T-cell (primary cell): ENCODE data around the gene ATP2A1. TPM values are rescaled to one million over a fixed set of nuclear protein-coding genes. Genes with fewer than 3 reads are reported as not detected.

ENCODE experiments used
- ATAC-seq, 4 experiments: fragments of 200-7000 bp in 3 of 4; fragments of 150-1000 bp in 1 of 4; cut with Tn5 transposase; replicated peaks in 1 of 4; 1 replicate in 3 of 4; 2 replicates in 1 of 4; pipeline ENCODE4 v1.10.0; 2021; ENCODE audit warnings: moderate library complexity in 3 of 4, mild to moderate bottlenecking in 2 of 4, moderate number of reproducible peaks in 1 of 4
- CTCF ChIA-PET, 2 donors: fragments of 300-600 bp; sonication (Branson Sonifier 250); formaldehyde crosslinking; loops; one replicate each; lab custom pipeline; 2022; ENCODE audit warnings: antibody characterized with exemption in 2 of 2; lab: Charles Lee
- POLR2A ChIA-PET, 2 donors: fragments of 300-600 bp; sonication (Branson Sonifier 250); formaldehyde crosslinking; loops; one replicate each; lab custom pipeline; 2022; ENCODE audit warnings: antibody characterized with exemption in 2 of 2; lab: Charles Lee
- DNase-seq, 35 experiments: peaks; one replicate each; pipeline versions ENCODE4 v3.0.0 to v3.0.0-alpha.2; 2013 to 2023
- H3K27ac ChIP-seq: one replicate; pipeline ENCODE4 v1.5.1; 2013; ENCODE audit warnings: low read length
- H3K27me3 ChIP-seq, 2 experiments: replicated peaks in 1 of 2; 1 replicate in 1 of 2; 2 replicates in 1 of 2; pipeline versions ENCODE4 v1.6.1 to v1.7.0; 2013; ENCODE audit warnings: low read length in 1 of 2, mixed read lengths in 1 of 2; ENCODE audit not compliant: control insufficient read depth in 2 of 2, insufficient read depth in 2 of 2; ENCODE audit errors: extremely low read depth in 1 of 2
- H3K36me3 ChIP-seq, 2 donors: 1 replicate in 1 of 2; 2 replicates in 1 of 2; pipeline versions ENCODE4 v1.6.1 to v1.7.0; 2013; ENCODE audit warnings: low read length in 1 of 2; ENCODE audit not compliant: control insufficient read depth in 2 of 2, insufficient read depth in 1 of 2; ENCODE audit errors: extremely low read depth in 1 of 2
- H3K4me1 ChIP-seq, 2 experiments: 1 replicate in 1 of 2; 2 replicates in 1 of 2; pipeline versions ENCODE4 v1.6.1 to v1.7.0; 2013; ENCODE audit warnings: low read length in 2 of 2, mixed read lengths in 1 of 2; ENCODE audit not compliant: insufficient read depth in 2 of 2, control insufficient read depth in 1 of 2; ENCODE audit errors: extremely low read depth in 1 of 2
- H3K4me3 ChIP-seq, 2 donors: 1 replicate in 1 of 2; 2 replicates in 1 of 2; pipeline versions ENCODE4 v1.5.1 to v1.7.0; 2013; ENCODE audit warnings: mild to moderate bottlenecking in 2 of 2, low read length in 1 of 2, moderate library complexity in 1 of 2; ENCODE audit not compliant: control insufficient read depth in 1 of 2; ENCODE audit errors: extremely low read depth in 1 of 2
- H3K9me3 ChIP-seq: 2 replicates; pipeline ENCODE4 v1.7.0; 2013
- H3K27ac Mint-ChIP-seq, 2 donors: one replicate each; pipeline ENCODE4 v1.8.0; 2020 to 2021; ENCODE audit warnings: mild to moderate bottlenecking in 2 of 2, mixed read lengths in 2 of 2
- H3K27me3 Mint-ChIP-seq, 2 donors: one replicate each; pipeline ENCODE4 v1.8.0; 2021 to 2022; ENCODE audit warnings: mixed read lengths in 2 of 2
- H3K36me3 Mint-ChIP-seq: one replicate; pipeline ENCODE4 v1.8.0; 2021; ENCODE audit warnings: mixed read lengths
- H3K4me1 Mint-ChIP-seq, 3 donors: one replicate each; pipeline ENCODE4 v1.8.0; 2020 to 2022; ENCODE audit warnings: mixed read lengths in 3 of 3, mild to moderate bottlenecking in 1 of 3
- H3K4me3 Mint-ChIP-seq, 3 donors: one replicate each; pipeline ENCODE4 v1.8.0; 2020 to 2022; ENCODE audit warnings: mild to moderate bottlenecking in 3 of 3, mixed read lengths in 3 of 3, moderate library complexity in 3 of 3
- H3K9me3 Mint-ChIP-seq, 3 donors: one replicate each; pipeline ENCODE4 v1.8.0; 2020 to 2022; ENCODE audit warnings: mixed read lengths in 3 of 3
- WGBS: methylation state at CpG from one replicate; pipeline ENCODE4 v1.1.5; 2013; ENCODE audit warnings: missing lambda C conversion rate; ENCODE audit not compliant: insufficient coverage; 5-methylcytosine and 5-hydroxymethylcytosine counted together
- total RNA-seq, 35 experiments: library from RNA in 6 of 35; stranded (reverse) in 6 of 35; fragments of 120-200 nt in 1 of 35; gene quantifications; one replicate each; pipeline versions ENCODE4 v1.2.1 to v1.2.4 and lab custom pipeline; 2013 to 2026

The ATP2A1 gene
- total RNA-seq, 5 donors from 2014 or later (not counting 1 experiment from before 2014, with no cell fraction given): 0.82 to 1.6 (median 0.95) TPM

DNA sequence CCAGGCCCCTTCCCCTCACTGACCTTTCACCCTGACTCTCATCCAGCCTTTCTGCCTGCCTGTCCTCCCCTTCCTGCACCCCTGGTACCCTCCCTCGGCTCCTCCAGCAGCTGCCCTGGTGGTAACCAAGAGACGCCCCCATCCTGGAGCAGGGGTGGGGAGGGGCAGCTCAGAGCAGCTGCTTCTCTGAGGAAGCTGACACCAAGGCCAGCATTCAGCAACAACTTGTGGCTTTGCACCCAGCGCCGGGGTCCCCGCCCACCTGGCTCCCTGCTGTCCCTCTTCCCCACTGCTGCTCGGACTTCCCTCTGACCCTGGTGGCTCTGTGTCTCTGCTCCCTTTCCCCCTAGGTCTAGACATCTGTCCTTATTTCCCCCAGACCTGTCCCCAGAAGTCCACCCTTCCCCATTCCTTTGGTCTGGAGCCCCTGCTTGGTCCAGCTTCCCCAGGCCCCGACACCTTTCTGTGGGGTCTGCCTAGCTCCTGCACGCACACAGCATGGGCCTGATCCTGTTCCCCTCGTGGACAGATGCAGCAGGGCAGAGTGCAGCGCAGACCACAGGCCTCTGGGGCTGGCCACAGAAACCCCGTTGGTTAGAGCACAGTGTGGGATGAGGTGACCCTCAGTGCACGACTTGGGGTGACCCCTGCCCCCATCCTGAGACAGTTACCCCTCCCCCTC lies 1.2 kb upstream of the ATP2A1 start:
- H3K4me3 Mint-ChIP-seq: no peak overlapping the region
- H3K9me3 Mint-ChIP-seq: no peaks in the 10 kb centered on the region
- POLR2A ChIA-PET: no interaction called here

GRCh38 chr16:28877655-28878000 lies 660 bp upstream of the ATP2A1 start:
- no peak overlapping the region for H3K4me3 ChIP-seq
- H3K4me1 ChIP-seq: peaks cover 2 to 20% of the 10 kb centered on the region in 2 experiments
- DNase-seq (no peak), ATAC-seq (no peak)
- H3K4me1 Mint-ChIP-seq: peaks cover 5 to 16% (median 6%) of the 10 kb centered on the region in 3 donors
- H3K9me3 Mint-ChIP-seq: no peaks in the 10 kb centered on the region
- peaks cover 7% of the 10 kb centered on the region in 2 donors for H3K27me3 Mint-ChIP-seq
- H3K27ac Mint-ChIP-seq: no peak overlapping the region
- WGBS: 80% methylated on average over 1 of the region's 2 CpGs
- POLR2A ChIA-PET: no interaction called here
- H3K9me3 ChIP-seq: no peaks in the 10 kb centered on the region
- H3K36me3 Mint-ChIP-seq: no peaks in the 10 kb centered on the region
- CTCF ChIA-PET: no interaction called here
- H3K27ac ChIP-seq: no peak overlapping the region
- peaks cover 4 to 14% of the 10 kb centered on the region in 2 donors for H3K36me3 ChIP-seq
- H3K4me3 Mint-ChIP-seq: peak overlapping the region in 1 of 3 donors; percentile 49
- peaks cover 0 to 16% of the 10 kb centered on the region in 2 experiments for H3K27me3 ChIP-seq

More for the DNA sequence above, 1.2 kb upstream of the ATP2A1 start:
- Histone ChIP-seq H3K4me3 (no peak overlapping the region), H3K36me3 (peaks cover 4 to 17% of the 10 kb centered on the region in 2 donors), H3K27me3 (peaks cover 0 to 16% of the 10 kb centered on the region in 2 experiments), H3K9me3 (no peaks in the 10 kb centered on the region), H3K27ac (no peak overlapping the region), H3K4me1 (peaks cover 2 to 20% of the 10 kb centered on the region in 2 experiments)
- no peak overlapping the region for H3K27ac Mint-ChIP-seq
- ATAC-seq (no peak), DNase-seq (no peak)
- CTCF ChIA-PET: no interaction called here
- peaks cover 5 to 16% (median 6%) of the 10 kb centered on the region in 3 donors for H3K4me1 Mint-ChIP-seq
- 41% methylated on average over 7 of the region's 12 CpGs for WGBS
- H3K36me3 Mint-ChIP-seq: no peaks in the 10 kb centered on the region
- peaks cover 5 to 7% of the 10 kb centered on the region in 2 donors for H3K27me3 Mint-ChIP-seq

DNA sequence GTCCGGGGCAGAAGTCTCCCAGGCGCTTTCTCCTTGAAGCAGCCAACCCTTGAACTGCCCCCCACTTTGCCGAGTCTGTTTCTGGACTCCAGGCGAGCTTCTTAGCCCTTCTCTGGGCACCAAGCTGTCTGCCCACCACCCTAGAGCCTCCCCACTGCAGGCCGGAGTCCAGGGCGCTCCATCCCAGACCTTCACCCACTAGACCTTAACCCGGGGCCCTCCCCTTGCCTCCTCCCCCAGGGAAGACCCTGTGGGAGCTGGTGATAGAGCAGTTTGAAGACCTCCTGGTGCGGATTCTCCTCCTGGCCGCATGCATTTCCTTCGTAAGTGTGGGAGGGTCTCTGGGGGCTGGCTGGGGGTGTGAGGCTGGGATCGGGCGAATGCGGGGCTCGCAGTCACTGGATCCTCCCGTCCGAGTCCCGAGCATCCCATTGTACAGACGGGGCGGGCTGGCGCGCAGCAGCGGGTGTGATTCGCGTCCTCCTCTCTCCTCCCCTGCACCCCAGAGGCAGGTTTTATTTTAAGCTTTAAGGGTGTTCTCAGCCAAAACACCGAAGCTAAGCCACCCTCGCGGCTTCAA lies 1.1 kb downstream of the ATP2A1 start:
- DNase-seq (no peak), ATAC-seq (peak; percentile 43 to 51 (median 48))
- POLR2A ChIA-PET: interaction anchor here (0.6 to 1.7 kb wide), 2 partner anchors 15 to 1879 kb away, joined by 3 to 6 read pairs; no protein-coding TSS in a partner anchor
- H3K27me3 ChIP-seq: peaks cover 0 to 13% of the 10 kb centered on the region in 2 experiments
- Mint-ChIP-seq H3K4me1 (peaks cover 5 to 16% (median 6%) of the 10 kb centered on the region in 3 donors), H3K27me3 (peaks cover 7% of the 10 kb centered on the region in 2 donors), H3K9me3 (no peaks in the 10 kb centered on the region), H3K27ac (peak overlapping the region in 1 of 2 donors; percentile 69), H3K4me3 (peak overlapping the region; percentile 85 to 87 (median 86)), H3K36me3 (no peaks in the 10 kb centered on the region)
- peaks cover 2 to 20% of the 10 kb centered on the region in 2 experiments for H3K4me1 ChIP-seq
- peaks cover 2% of the 10 kb centered on the region in 2 donors for H3K36me3 ChIP-seq
- no peaks in the 10 kb centered on the region for H3K9me3 ChIP-seq
- 1% methylated on average over 22 of the region's 27 CpGs for WGBS
- CTCF ChIA-PET: interaction anchor here (0.6 to 1.5 kb wide), 2 partner anchors 28 to 66 kb away, joined by 4 to 5 read pairs; no protein-coding TSS in a partner anchor
- peak overlapping the region; percentile 78 to 94 for H3K4me3 ChIP-seq
- H3K27ac ChIP-seq: no peak overlapping the region

GRCh38 chr16:28879841-28880588 lies 1.7 kb downstream of the ATP2A1 start:
- ATAC-seq: peak; percentile 98 to 99 (median 99)
- Mint-ChIP-seq H3K4me1 (peaks cover 5 to 16% (median 6%) of the 10 kb centered on the region in 3 donors), H3K36me3 (no peaks in the 10 kb centered on the region), H3K27me3 (peaks cover 7% of the 10 kb centered on the region in 2 donors), H3K9me3 (no peaks in the 10 kb centered on the region), H3K27ac (peak overlapping the region in 1 of 2 donors; percentile 69), H3K4me3 (peak overlapping the region; percentile 85 to 87 (median 86))
- DNase-seq: peak; percentile 73 to 90 (median 83)
- Histone ChIP-seq H3K4me3 (peak overlapping the region; percentile 78 to 94), H3K4me1 (peaks cover 2 to 20% of the 10 kb centered on the region in 2 experiments), H3K27ac (no peak overlapping the region), H3K36me3 (no peaks in the 10 kb centered on the region), H3K27me3 (peaks cover 0 to 13% of the 10 kb centered on the region in 2 experiments), H3K9me3 (no peaks in the 10 kb centered on the region)
- 3% methylated on average over 64 of the region's 66 CpGs for WGBS
- CTCF ChIA-PET: interaction anchor here (0.6 to 1.5 kb wide), 2 partner anchors 29 to 66 kb away, joined by 4 to 5 read pairs; no protein-coding TSS in a partner anchor
- POLR2A ChIA-PET: interaction anchor here (0.6 to 1.7 kb wide), 3 partner anchors 15 to 1878 kb away, joined by 3 to 6 read pairs (median 5); no protein-coding TSS in a partner anchor

- Histone ChIP-seq H3K4me1 (peaks cover 2 to 20% of the 10 kb centered on the region in 2 experiments), H3K27ac (no peak overlapping the region)
- peaks cover 5 to 16% (median 6%) of the 10 kb centered on the region in 3 donors for H3K4me1 Mint-ChIP-seq
Measured at GRCh38 chr16:28880589-28880915, 2.3 kb downstream of the ATP2A1 start.

More at GRCh38 chr16:28880589-28880915, 2.3 kb downstream of the ATP2A1 start:
- H3K4me3 Mint-ChIP-seq: peak overlapping the region; percentile 75 to 87 (median 85)
- peaks cover 0 to 13% of the 10 kb centered on the region in 2 experiments for H3K27me3 ChIP-seq
- POLR2A ChIA-PET: interaction anchor here in 1 of 2 donors (0.6 kb wide), 1 partner anchor 62 kb away, joined by 5 read pairs; no protein-coding TSS in a partner anchor
- H3K9me3 Mint-ChIP-seq: no peaks in the 10 kb centered on the region
- ATAC-seq (no peak), DNase-seq (no peak)
- H3K27ac Mint-ChIP-seq: no peak overlapping the region
- no peaks in the 10 kb centered on the region for H3K36me3 ChIP-seq
- WGBS: 51% methylated on average over 11 of the region's 11 CpGs
- no peaks in the 10 kb centered on the region for H3K36me3 Mint-ChIP-seq
- H3K4me3 ChIP-seq: peak overlapping the region; percentile 78 to 94
- H3K27me3 Mint-ChIP-seq: peaks cover 7% of the 10 kb centered on the region in 2 donors
- no peaks in the 10 kb centered on the region for H3K9me3 ChIP-seq
- CTCF ChIA-PET: interaction anchor here in 1 of 2 donors (0.6 to 1.5 kb wide), 2 partner anchors 65 to 133 kb away, joined by 4 to 5 read pairs; no protein-coding TSS in a partner anchor
